Measurements from ENCODE around the gene PDCD2L. TPM values are rescaled to one million over a fixed set of nuclear protein-coding genes. Genes with fewer than 3 reads are reported as not detected.
"Not testable (repeated sequence)": the region's sequence is repeated elsewhere in the genome, so short reads cannot be mapped to it uniquely, and the experiment has no call there.

Gene PDCD2L
- total RNA-seq, 1 donor = 11.7 TPM

GRCh38 chr19:34365463-34366401 lies 38.5 kb upstream of the PDCD2L start:
- no peak for TF ChIP-seq CTCF (IDR thresholded peaks at IDR 0.05; ENCODE audit: insufficient read depth, low read depth, low read length)
- peak; percentile 43 for DNase-seq (ENCODE audit: low read depth)
- peak overlapping the region; percentile 78 for H3K4me3 ChIP-seq (ENCODE audit: low read depth, low read length)

- peak; percentile 88 for DNase-seq (ENCODE audit: low read depth)
- peak overlapping the region; percentile 78 for H3K4me3 ChIP-seq (ENCODE audit: low read depth, low read length)
- TF ChIP-seq CTCF (IDR thresholded peaks at IDR 0.05; ENCODE audit: insufficient read depth, low read depth, low read length) = no peak
Measured at GRCh38 chr19:34366738-34367623, 37.2 kb upstream of the PDCD2L start.

- no peak overlapping the region for H3K4me3 ChIP-seq (ENCODE audit: low read depth, low read length)
- TF ChIP-seq CTCF (IDR thresholded peaks at IDR 0.05; ENCODE audit: insufficient read depth, low read depth, low read length) = no peak
- no peak for DNase-seq (ENCODE audit: low read depth)
Measured at GRCh38 chr19:34367624-34367957, 36.6 kb upstream of the PDCD2L start.

- H3K4me3 ChIP-seq (ENCODE audit: low read depth, low read length) = no peak overlapping the region
- no peak for DNase-seq (ENCODE audit: low read depth)
- TF ChIP-seq CTCF (IDR thresholded peaks at IDR 0.05; ENCODE audit: insufficient read depth, low read depth, low read length) = no peak
Measured at GRCh38 chr19:34368338-34368737, 35.9 kb upstream of the PDCD2L start.

GRCh38 chr19:34369166-34369565 lies 35.0 kb upstream of the PDCD2L start:
- not testable (repeated sequence) for DNase-seq (ENCODE audit: low read depth); H3K4me3 ChIP-seq (ENCODE audit: low read depth, low read length)

- TF ChIP-seq CTCF (IDR thresholded peaks at IDR 0.05; ENCODE audit: insufficient read depth, low read depth, low read length) = no peak
- no peak overlapping the region for H3K4me3 ChIP-seq (ENCODE audit: low read depth, low read length)
- DNase-seq (ENCODE audit: low read depth) = no peak
Measured at GRCh38 chr19:34370117-34370516, 34.1 kb upstream of the PDCD2L start.

GRCh38 chr19:34370983-34371382 lies 33.2 kb upstream of the PDCD2L start:
- no peak for TF ChIP-seq CTCF (IDR thresholded peaks at IDR 0.05; ENCODE audit: insufficient read depth, low read depth, low read length)
- H3K4me3 ChIP-seq (ENCODE audit: low read depth, low read length) = no peak overlapping the region
- DNase-seq (ENCODE audit: low read depth) = no peak
